ENCODE measurements around the gene MARS1. TPM values are rescaled to one million over a fixed set of nuclear protein-coding genes. Genes with fewer than 3 reads are reported as not detected.
A peak's percentile ranks its signal among the peaks of the same experiment; 100 is the strongest.

The MARS1 gene
- total and polyA plus RNA-seq, 12 donors: 56.7 to 108 (median 75.6) TPM

GRCh38 chr12:57549203-57549908 lies 61.5 kb downstream of the MARS1 start:
- peaks cover 0 to 55% (median 44%) of the 10 kb centered on the region in 7 donors for H3K27me3 ChIP-seq
- peak overlapping the region; percentile 21 to 51 (median 46) for H3K4me3 ChIP-seq
- no peak for ATAC-seq
- intact Hi-C loops (cut with DNase I): no loop called here
- DNase-seq: no peak
- H3K27ac ChIP-seq: no peak overlapping the region
- WGBS, 2 donors: 33 to 36% methylated on average over 13 of the region's 13 CpGs
- peaks cover 13 to 36% (median 26%) of the 10 kb centered on the region in 9 donors for H3K4me1 ChIP-seq
- no peak for TF ChIP-seq CTCF (IDR thresholded peaks at IDR 0.05)
- no peaks in the 10 kb centered on the region for H3K36me3 ChIP-seq
- no peaks in the 10 kb centered on the region for H3K9me3 ChIP-seq

GRCh38 chr12:57549909-57550640 lies 62.2 kb downstream of the MARS1 start, which contains the start of gene KIF5A:
Gene KIF5A (plus strand): TSS chr12:57550044. CDS start chr12:57550272, 228 bp downstream.
- DNase-seq: no peak
- ATAC-seq: no peak
- 3 to 4% methylated on average over 46 to 51 of the region's 52 CpGs for WGBS, 2 donors
- peak within 1 kb of the TSS; percentile 21 to 51 (median 46) for H3K4me3 ChIP-seq
- peaks cover 13 to 29% (median 19%) of the 10 kb centered on the region in 9 donors for H3K4me1 ChIP-seq
- H3K27ac ChIP-seq: no peak within 1 kb of the TSS
- intact Hi-C loops (cut with DNase I): no loop called here
- TF ChIP-seq CTCF (IDR thresholded peaks at IDR 0.05): no peak
- no peaks in the 10 kb centered on the region for H3K36me3 ChIP-seq
- peaks cover 0 to 55% (median 47%) of the 10 kb centered on the region in 7 donors for H3K27me3 ChIP-seq
- no peaks in the 10 kb centered on the region for H3K9me3 ChIP-seq

- DNase-seq: no peak
- intact Hi-C loops (cut with DNase I): no loop called here
- no peak for TF ChIP-seq CTCF (IDR thresholded peaks at IDR 0.05)
- H3K4me1 ChIP-seq: peaks cover 8 to 20% (median 12%) of the 10 kb centered on the region in 9 donors
- peaks cover 0 to 55% (median 47%) of the 10 kb centered on the region in 7 donors for H3K27me3 ChIP-seq
- 55 to 63% methylated on average over 7 of the region's 7 CpGs for WGBS, 2 donors
- H3K36me3 ChIP-seq: no peaks in the 10 kb centered on the region
- H3K9me3 ChIP-seq: no peaks in the 10 kb centered on the region
- H3K4me3 ChIP-seq: no peak overlapping the region
- no peak overlapping the region for H3K27ac ChIP-seq
- ATAC-seq: no peak
Measured at GRCh38 chr12:57550641-57551549, 63.0 kb downstream of the MARS1 start.
